ENCODE data around the gene KRT72. TPM values are rescaled to one million over a fixed set of nuclear protein-coding genes. Genes with fewer than 3 reads are reported as not detected.
A peak's percentile ranks its signal among the peaks of the same experiment; 100 is the strongest.

Gene KRT72
- total RNA-seq, 1 experiment from 2014 or later, result not detected

DNA sequence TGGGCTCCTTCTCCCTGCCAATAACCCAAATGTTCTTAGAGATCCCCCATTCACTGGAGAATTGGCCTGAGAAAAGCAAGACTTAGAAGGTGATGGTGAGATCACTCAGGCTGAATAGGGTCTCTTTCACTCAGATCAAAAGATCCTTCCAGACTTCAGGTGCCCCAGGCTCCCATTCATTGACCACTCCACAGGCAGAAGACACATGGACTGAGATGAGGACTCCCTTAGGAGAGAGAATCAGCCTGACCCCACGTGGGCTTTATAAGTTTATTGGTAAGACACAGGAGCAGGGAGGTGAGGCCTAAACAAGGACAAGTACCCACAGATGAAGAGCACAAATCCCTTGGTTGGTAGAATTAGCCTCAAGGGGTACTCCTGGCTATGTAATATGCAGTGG is 6.1 kb upstream of the KRT72 start:
- no peaks in the 10 kb centered on the region for H3K36me3 Mint-ChIP-seq (ENCODE audit: insufficient read depth in 1 of 3, low read depth in 3 of 3)
- no peak overlapping the region for H2BK20ac ChIP-seq (ENCODE audit: low read depth, low read length, poor library complexity, severe bottlenecking)
- H3K9me3 ChIP-seq (ENCODE audit: control insufficient read depth, low read depth, low read length), result no peaks in the 10 kb centered on the region
- no peaks in the 10 kb centered on the region for H3K9me3 Mint-ChIP-seq
- no peak overlapping the region for H3K9ac ChIP-seq (ENCODE audit: extremely low read depth, insufficient read length, low read length)
- H3K18ac ChIP-seq (ENCODE audit: insufficient read length, low read depth, low read length), result no peak overlapping the region
- H3K79me1 ChIP-seq (ENCODE audit: insufficient read depth, low read depth, low read length, poor library complexity, severe bottlenecking), result no peaks in the 10 kb centered on the region
- no peak overlapping the region for H3K56ac ChIP-seq (ENCODE audit: insufficient read length, low read depth, low read length)
- peaks cover 0 to 4% of the 10 kb centered on the region in 2 experiments; a peak in 2 of 4 replicates for H3K4me1 Mint-ChIP-seq
- no peak overlapping the region for H2BK120ac ChIP-seq (ENCODE audit: low read depth, low read length, poor library complexity, severe bottlenecking)
- no peak overlapping the region for H3K27ac ChIP-seq (ENCODE audit: insufficient read length, low read depth, low read length)
- H3K4me2 ChIP-seq (ENCODE audit: insufficient read depth, insufficient read length, low read length), result no peak overlapping the region
- H2AK5ac ChIP-seq (ENCODE audit: insufficient read length, low read length), result no peak overlapping the region
- no peak overlapping the region for H3K23ac ChIP-seq (ENCODE audit: insufficient read length, low read depth, low read length)
- no peak overlapping the region for H3K27ac Mint-ChIP-seq
- H2BK15ac ChIP-seq (ENCODE audit: low read depth, low read length), result no peak overlapping the region
- H4K91ac ChIP-seq (ENCODE audit: insufficient read length, low read depth, low read length), result no peak overlapping the region
- no CpG with 5 or more reads among the region's 1 CpG for WGBS (ENCODE audit: extremely low coverage, insufficient read length, low lambda C conversion rate)
- no peak overlapping the region for H2BK5ac ChIP-seq (ENCODE audit: insufficient read length, low read length)
- no peak overlapping the region for H3K14ac ChIP-seq (ENCODE audit: insufficient read depth, low read length)
- no peak overlapping the region for H2AFZ ChIP-seq (ENCODE audit: low read length)
- DNase-seq, result peak; percentile 10
- no peak overlapping the region for H3K4me3 Mint-ChIP-seq
- H4K5ac ChIP-seq (ENCODE audit: insufficient read length, low read depth, low read length), result no peak overlapping the region
- H3K27me3 Mint-ChIP-seq (ENCODE audit: low read depth), result peaks cover 35% of the 10 kb centered on the region
- H3K23me2 ChIP-seq (ENCODE audit: insufficient read length, low read depth, low read length, poor library complexity, severe bottlenecking), result no peaks in the 10 kb centered on the region
- H3K4ac ChIP-seq (ENCODE audit: low read depth, low read length), result no peak overlapping the region
- H4K20me1 ChIP-seq (ENCODE audit: control insufficient read depth, insufficient read depth, insufficient read length), result no peaks in the 10 kb centered on the region
- no peaks in the 10 kb centered on the region for H3K27me3 ChIP-seq (ENCODE audit: insufficient read depth, low read length)
- no peak overlapping the region for H2BK12ac ChIP-seq (ENCODE audit: insufficient read length, low read depth, low read length)
- H4K8ac ChIP-seq (replicated peaks; ENCODE audit: insufficient read length, low read depth, low read length), result no peak overlapping the region
- H3K79me2 ChIP-seq (ENCODE audit: insufficient read depth, low read length), result no peaks in the 10 kb centered on the region
- no peaks in the 10 kb centered on the region for H3K4me1 ChIP-seq (ENCODE audit: insufficient read depth, low read length)
- TF ChIP-seq, protein P1, sequence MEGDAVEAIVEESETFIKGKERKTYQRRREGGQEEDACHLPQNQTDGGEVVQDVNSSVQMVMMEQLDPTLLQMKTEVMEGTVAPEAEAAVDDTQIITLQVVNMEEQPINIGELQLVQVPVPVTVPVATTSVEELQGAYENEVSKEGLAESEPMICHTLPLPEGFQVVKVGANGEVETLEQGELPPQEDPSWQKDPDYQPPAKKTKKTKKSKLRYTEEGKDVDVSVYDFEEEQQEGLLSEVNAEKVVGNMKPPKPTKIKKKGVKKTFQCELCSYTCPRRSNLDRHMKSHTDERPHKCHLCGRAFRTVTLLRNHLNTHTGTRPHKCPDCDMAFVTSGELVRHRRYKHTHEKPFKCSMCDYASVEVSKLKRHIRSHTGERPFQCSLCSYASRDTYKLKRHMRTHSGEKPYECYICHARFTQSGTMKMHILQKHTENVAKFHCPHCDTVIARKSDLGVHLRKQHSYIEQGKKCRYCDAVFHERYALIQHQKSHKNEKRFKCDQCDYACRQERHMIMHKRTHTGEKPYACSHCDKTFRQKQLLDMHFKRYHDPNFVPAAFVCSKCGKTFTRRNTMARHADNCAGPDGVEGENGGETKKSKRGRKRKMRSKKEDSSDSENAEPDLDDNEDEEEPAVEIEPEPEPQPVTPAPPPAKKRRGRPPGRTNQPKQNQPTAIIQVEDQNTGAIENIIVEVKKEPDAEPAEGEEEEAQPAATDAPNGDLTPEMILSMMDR (conservative IDR thresholded peaks at IDR 0.05), result no peak
- no peak overlapping the region for H3T11ph ChIP-seq (ENCODE audit: low read length)

Data from H9 (cell line).